ENCODE results near the gene OSBPL3. TPM values are rescaled to one million over a fixed set of nuclear protein-coding genes. Genes with fewer than 3 reads are reported as not detected.

The OSBPL3 gene
- total and polyA plus RNA-seq, 10 donors, result 10.3 to 33.9 (median 26.8) TPM

- Histone ChIP-seq H3K4me3 (no peak overlapping the region), H3K36me3 (no peaks in the 10 kb centered on the region), H3K9me3 (no peaks in the 10 kb centered on the region), H3K4me1 (peaks cover 0 to 33% (median 21%) of the 10 kb centered on the region in 6 donors), H3K27ac (no peak overlapping the region), H3K27me3 (replicated peaks in 1 of 7) (no peaks in the 10 kb centered on the region)
- no peak for TF ChIP-seq POLR2AphosphoS5 (IDR thresholded peaks at IDR 0.05)
- DNase-seq, result no peak
- intact Hi-C loops (cut with DNase I; ENCODE audit: low total_unique reads), result no loop called here
- 76 to 93% (median 84%) methylated on average over 3 of the region's 3 CpGs for WGBS, 5 donors
Observed at GRCh38 chr7:24917510-24918239, 62.3 kb downstream of the OSBPL3 start.

DNA sequence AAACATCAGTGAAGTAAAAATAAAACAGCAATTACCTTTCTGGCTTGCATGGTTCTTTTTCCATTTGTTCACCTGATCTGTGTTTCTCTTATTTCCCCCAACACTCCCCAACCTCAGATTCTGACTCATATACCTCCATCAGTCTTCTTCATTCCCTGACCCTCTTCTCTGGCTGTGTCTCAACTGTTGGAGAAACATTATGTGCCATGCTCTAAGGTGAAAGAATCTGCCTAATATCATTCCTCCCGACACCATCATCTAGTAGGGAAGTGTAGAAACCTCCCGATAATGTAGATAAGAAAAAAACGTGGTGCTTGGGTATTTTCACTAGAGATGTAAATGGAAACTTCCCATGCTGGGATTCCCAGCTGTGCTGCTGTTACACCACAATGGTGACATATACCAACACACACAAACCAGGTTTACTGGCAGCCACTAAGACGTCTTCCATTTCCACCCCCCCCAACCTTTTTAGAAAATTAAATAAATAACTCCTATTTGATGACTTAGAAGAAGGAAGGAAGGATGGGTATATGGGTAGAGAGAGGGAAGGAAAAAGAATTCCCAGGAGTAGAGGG, 63.4 kb downstream of the OSBPL3 start:
- H3K4me3 ChIP-seq, result no peak overlapping the region
- intact Hi-C loops (cut with DNase I; ENCODE audit: low total_unique reads), result no loop called here
- no peak for TF ChIP-seq POLR2A (IDR thresholded peaks at IDR 0.05)
- TF ChIP-seq, protein P1, sequence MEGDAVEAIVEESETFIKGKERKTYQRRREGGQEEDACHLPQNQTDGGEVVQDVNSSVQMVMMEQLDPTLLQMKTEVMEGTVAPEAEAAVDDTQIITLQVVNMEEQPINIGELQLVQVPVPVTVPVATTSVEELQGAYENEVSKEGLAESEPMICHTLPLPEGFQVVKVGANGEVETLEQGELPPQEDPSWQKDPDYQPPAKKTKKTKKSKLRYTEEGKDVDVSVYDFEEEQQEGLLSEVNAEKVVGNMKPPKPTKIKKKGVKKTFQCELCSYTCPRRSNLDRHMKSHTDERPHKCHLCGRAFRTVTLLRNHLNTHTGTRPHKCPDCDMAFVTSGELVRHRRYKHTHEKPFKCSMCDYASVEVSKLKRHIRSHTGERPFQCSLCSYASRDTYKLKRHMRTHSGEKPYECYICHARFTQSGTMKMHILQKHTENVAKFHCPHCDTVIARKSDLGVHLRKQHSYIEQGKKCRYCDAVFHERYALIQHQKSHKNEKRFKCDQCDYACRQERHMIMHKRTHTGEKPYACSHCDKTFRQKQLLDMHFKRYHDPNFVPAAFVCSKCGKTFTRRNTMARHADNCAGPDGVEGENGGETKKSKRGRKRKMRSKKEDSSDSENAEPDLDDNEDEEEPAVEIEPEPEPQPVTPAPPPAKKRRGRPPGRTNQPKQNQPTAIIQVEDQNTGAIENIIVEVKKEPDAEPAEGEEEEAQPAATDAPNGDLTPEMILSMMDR (IDR thresholded peaks at IDR 0.05 in 8 of 11, conservative IDR thresholded peaks at IDR 0.05 in 3 of 11), result no peak
- TF ChIP-seq POLR2AphosphoS5 (IDR thresholded peaks at IDR 0.05), result no peak
- H3K27me3 ChIP-seq (replicated peaks in 1 of 7), result no peaks in the 10 kb centered on the region
- no peaks in the 10 kb centered on the region for H3K36me3 ChIP-seq
- H3K9me3 ChIP-seq, result no peaks in the 10 kb centered on the region
- peaks cover 0 to 34% (median 23%) of the 10 kb centered on the region in 6 donors for H3K4me1 ChIP-seq
- H3K27ac ChIP-seq, result no peak overlapping the region
- no peak for DNase-seq
- WGBS, 5 donors, result 57 to 78% (median 65%) methylated on average over 4 of the region's 4 CpGs

GRCh38 chr7:24914465-24914859, 65.5 kb downstream of the OSBPL3 start:
- no peak for DNase-seq
- no peaks in the 10 kb centered on the region for H3K9me3 ChIP-seq
- no peaks in the 10 kb centered on the region for H3K36me3 ChIP-seq
- TF ChIP-seq, protein P1 (IDR thresholded peaks at IDR 0.05 in 8 of 11, conservative IDR thresholded peaks at IDR 0.05 in 3 of 11), result no peak
- TF ChIP-seq POLR2AphosphoS5 (IDR thresholded peaks at IDR 0.05) (no peak), POLR2A (IDR thresholded peaks at IDR 0.05) (no peak)
- peaks cover 4 to 44% (median 37%) of the 10 kb centered on the region in 6 donors for H3K4me1 ChIP-seq
- no peaks in the 10 kb centered on the region for H3K27me3 ChIP-seq (replicated peaks in 1 of 7)
- WGBS, 5 donors, result 18 to 30% (median 28%) methylated on average over 1 of the region's 1 CpG
- intact Hi-C loops (cut with DNase I; ENCODE audit: low total_unique reads), result no loop called here
- no peak overlapping the region for H3K27ac ChIP-seq
- no peak overlapping the region for H3K4me3 ChIP-seq

GRCh38 chr7:24913801-24914464, 66.0 kb downstream of the OSBPL3 start:
- WGBS, 5 donors, result 73 to 91% (median 80%) methylated on average over 4 of the region's 4 CpGs
- Histone ChIP-seq H3K4me3 (no peak overlapping the region), H3K27ac (no peak overlapping the region), H3K4me1 (peaks cover 4 to 50% (median 39%) of the 10 kb centered on the region in 6 donors), H3K36me3 (no peaks in the 10 kb centered on the region), H3K9me3 (no peaks in the 10 kb centered on the region), H3K27me3 (replicated peaks in 1 of 7) (no peaks in the 10 kb centered on the region)
- DNase-seq, result no peak
- TF ChIP-seq POLR2AphosphoS5 (IDR thresholded peaks at IDR 0.05) (no peak), POLR2A (IDR thresholded peaks at IDR 0.05) (no peak)
- TF ChIP-seq, protein P1 (IDR thresholded peaks at IDR 0.05 in 8 of 11, conservative IDR thresholded peaks at IDR 0.05 in 3 of 11), result no peak
- intact Hi-C loops (cut with DNase I; ENCODE audit: low total_unique reads), result no loop called here
